GM19438 (cell line): ENCODE results near the gene PLCG2.
"Not testable (repeated sequence)": the region's sequence is repeated elsewhere in the genome, so short reads cannot be mapped to it uniquely, and the experiment has no call there.

Source experiments
- ATAC-seq: cut with Tn5 transposase; IDR thresholded peaks from one replicate; pipeline ENCODE4 v1.9.1; 2021; ENCODE audit warnings: low read depth; ENCODE audit not compliant: unreplicated experiment

PLCG2 gene

GRCh38 chr16:81778861-81779535 lies at the start of gene PLCG2:
Gene PLCG2 (plus strand): TSS chr16:81779291. CDS start chr16:81785990, 6,699 bp downstream.
- peak; percentile 71 for ATAC-seq

GRCh38 chr16:81729451-81729850 lies 49.6 kb upstream of the PLCG2 start:
- no peak for ATAC-seq

- ATAC-seq: peak; percentile 73
Observed at GRCh38 chr16:81730090-81731051, 48.7 kb upstream of the PLCG2 start.

GRCh38 chr16:81731649-81732048 lies 47.4 kb upstream of the PLCG2 start:
- ATAC-seq: no peak

- no peak for ATAC-seq
Observed at GRCh38 chr16:81732699-81733098, 46.4 kb upstream of the PLCG2 start.

- no peak for ATAC-seq
Observed at GRCh38 chr16:81733295-81733694, 45.8 kb upstream of the PLCG2 start.

GRCh38 chr16:81734632-81735434 lies 44.3 kb upstream of the PLCG2 start:
- ATAC-seq: no peak

GRCh38 chr16:81737885-81738536 lies 41.1 kb upstream of the PLCG2 start:
- ATAC-seq: peak; percentile 54

GRCh38 chr16:81738783-81739496 lies 40.2 kb upstream of the PLCG2 start:
- no peak for ATAC-seq

- no peak for ATAC-seq
Observed at GRCh38 chr16:81739503-81739902, 39.6 kb upstream of the PLCG2 start.

GRCh38 chr16:81740169-81740568 lies 38.9 kb upstream of the PLCG2 start:
- ATAC-seq: peak; percentile 61

GRCh38 chr16:81741430-81741770 lies 37.7 kb upstream of the PLCG2 start:
- not testable (repeated sequence) for ATAC-seq

- ATAC-seq: no peak
Observed at GRCh38 chr16:81744385-81744784, 34.7 kb upstream of the PLCG2 start.

- ATAC-seq: no peak
Observed at GRCh38 chr16:81744911-81745310, 34.2 kb upstream of the PLCG2 start.

- ATAC-seq: peak; percentile 74
Observed at GRCh38 chr16:81745704-81746558, 33.2 kb upstream of the PLCG2 start.

GRCh38 chr16:81746566-81746965 lies 32.5 kb upstream of the PLCG2 start:
- no peak for ATAC-seq

- ATAC-seq: no peak
Observed at GRCh38 chr16:81748476-81749198, 30.5 kb upstream of the PLCG2 start.

- ATAC-seq: peak; percentile 80
Observed at GRCh38 chr16:81752225-81752875, 26.7 kb upstream of the PLCG2 start.
